PC-3 (cell line): ENCODE data around the gene NKAIN2.

Source experiments
- EZH2 ChIP-seq: fragments of 300-600 bp; sonication (generic); IDR thresholded peaks from one replicate; pipeline ENCODE4 v1.6.1; 2017; ENCODE audit warnings: antibody characterized with exemption, mild to moderate bottlenecking, low read length; ENCODE audit not compliant: unreplicated experiment
- TF ChIP-seq, protein P1 (sequence below): fragments of 300-600 bp; sonication (generic); conservative IDR thresholded peaks from 2 replicates; pipeline ENCODE4 v1.5.1; 2017; ENCODE audit warnings: antibody characterized with exemption, low read depth, mild to moderate bottlenecking, low read length

DNA sequence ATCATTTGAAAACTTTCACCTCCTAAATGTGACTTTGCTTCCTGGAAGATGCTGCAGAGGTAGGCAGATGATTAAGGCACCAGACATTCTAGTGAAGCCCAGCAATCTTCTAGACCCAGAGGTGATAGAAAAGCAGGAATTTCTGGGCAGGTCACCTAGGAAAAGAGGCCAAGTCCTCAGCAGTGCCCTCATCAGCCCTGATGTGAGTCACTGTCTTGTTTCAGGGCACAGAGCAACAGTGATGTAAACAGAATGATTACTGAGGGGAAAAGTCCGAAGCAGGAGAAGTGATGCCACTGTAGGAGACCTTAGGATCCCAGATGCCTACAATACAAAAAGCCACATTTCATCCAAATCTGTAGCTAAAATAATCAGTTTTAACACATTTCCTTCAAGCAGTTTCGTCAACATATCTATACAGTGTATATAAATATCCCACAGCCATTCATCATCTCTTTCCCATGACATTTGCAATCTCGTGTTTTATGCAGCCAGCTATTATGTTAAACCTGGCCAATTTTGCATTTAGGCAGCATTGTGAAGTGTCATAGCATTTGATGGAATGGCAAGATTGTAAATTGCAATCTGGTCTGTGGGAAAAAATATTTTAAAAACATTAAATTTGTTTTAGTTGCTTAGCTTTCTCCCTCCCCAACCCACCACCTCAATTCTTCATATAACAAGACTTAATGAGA lies 757.4 kb downstream of the NKAIN2 start:
- TF ChIP-seq, protein P1, sequence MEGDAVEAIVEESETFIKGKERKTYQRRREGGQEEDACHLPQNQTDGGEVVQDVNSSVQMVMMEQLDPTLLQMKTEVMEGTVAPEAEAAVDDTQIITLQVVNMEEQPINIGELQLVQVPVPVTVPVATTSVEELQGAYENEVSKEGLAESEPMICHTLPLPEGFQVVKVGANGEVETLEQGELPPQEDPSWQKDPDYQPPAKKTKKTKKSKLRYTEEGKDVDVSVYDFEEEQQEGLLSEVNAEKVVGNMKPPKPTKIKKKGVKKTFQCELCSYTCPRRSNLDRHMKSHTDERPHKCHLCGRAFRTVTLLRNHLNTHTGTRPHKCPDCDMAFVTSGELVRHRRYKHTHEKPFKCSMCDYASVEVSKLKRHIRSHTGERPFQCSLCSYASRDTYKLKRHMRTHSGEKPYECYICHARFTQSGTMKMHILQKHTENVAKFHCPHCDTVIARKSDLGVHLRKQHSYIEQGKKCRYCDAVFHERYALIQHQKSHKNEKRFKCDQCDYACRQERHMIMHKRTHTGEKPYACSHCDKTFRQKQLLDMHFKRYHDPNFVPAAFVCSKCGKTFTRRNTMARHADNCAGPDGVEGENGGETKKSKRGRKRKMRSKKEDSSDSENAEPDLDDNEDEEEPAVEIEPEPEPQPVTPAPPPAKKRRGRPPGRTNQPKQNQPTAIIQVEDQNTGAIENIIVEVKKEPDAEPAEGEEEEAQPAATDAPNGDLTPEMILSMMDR = no peak
- no peak for TF ChIP-seq EZH2
